ENCODE measurements around the gene ADRM1.

DNA sequence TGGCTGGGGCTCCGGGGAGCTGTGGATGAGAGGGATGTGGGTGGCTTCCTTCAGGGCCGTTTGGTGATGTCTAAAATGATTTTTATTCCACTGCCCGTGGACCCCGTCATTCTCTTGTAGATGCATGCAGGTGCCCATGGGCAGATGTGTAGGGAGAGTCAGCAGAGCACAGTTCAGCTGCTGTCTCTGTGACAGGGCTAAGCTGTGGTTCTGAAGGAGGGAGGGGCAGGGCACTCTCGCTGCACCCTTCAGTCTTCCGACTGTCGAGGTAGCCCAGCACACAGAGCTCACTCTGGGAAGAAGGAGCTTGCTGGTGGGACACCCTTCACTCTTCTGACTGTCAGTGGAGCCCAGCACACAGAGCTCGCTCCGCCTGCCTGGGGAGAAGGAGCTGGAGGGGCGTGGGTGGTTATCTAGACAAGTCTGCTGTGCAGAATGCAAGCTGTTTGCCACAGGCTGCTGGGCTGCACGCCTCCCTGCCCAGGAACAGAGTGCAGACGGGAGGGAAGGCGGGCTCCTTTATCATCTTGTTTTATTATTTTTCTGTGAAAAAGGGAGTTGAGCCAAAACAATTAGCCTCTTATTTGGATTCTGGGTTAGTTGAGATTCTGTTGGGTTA lies 28.4 kb upstream of the ADRM1 start:
- TF ChIP-seq EP300 (IDR thresholded peaks at IDR 0.05; ENCODE audit: low read depth) (no peak), CTCF (IDR thresholded peaks at IDR 0.05) (no peak), POLR2A (IDR thresholded peaks at IDR 0.05) (no peak)

Data from transverse colon (tissue), 3 donors.